VCaP (cell line): ENCODE measurements around the gene RUFY3.
"Not testable (repeated sequence)": the region's sequence is repeated elsewhere in the genome, so short reads cannot be mapped to it uniquely, and the experiment has no call there.

Experiments used
- H3K27ac ChIP-seq: fragments of 450-650 bp; 2 replicates; pipeline ENCODE4 v1.5.1; 2017
- TF ChIP-seq, protein P1 (sequence below): fragments of 450-650 bp; conservative IDR thresholded peaks from 2 replicates; pipeline ENCODE4 v1.5.1; 2017; ENCODE audit warnings: mild to moderate bottlenecking, moderate library complexity

The RUFY3 gene

DNA sequence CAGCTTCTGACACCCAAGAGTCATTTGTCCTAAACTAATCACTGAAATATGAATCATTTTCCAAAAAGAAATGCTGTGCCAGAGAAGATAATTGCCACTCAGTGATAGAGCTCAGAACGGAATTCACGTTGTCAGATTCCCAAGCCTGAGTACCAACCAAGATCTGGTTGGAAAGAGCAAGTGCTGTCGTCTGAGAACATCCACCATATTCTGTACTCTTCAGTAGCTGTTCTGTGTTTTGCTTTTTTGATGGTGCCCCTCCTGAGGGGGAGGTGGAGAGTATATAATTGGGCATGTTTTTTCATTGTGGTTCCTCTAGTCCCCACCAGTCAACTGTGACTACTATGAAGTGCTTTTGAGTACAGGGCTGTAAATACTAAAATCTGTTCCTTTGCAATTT lies 13.2 kb downstream of the RUFY3 start:
- TF ChIP-seq, protein P1, sequence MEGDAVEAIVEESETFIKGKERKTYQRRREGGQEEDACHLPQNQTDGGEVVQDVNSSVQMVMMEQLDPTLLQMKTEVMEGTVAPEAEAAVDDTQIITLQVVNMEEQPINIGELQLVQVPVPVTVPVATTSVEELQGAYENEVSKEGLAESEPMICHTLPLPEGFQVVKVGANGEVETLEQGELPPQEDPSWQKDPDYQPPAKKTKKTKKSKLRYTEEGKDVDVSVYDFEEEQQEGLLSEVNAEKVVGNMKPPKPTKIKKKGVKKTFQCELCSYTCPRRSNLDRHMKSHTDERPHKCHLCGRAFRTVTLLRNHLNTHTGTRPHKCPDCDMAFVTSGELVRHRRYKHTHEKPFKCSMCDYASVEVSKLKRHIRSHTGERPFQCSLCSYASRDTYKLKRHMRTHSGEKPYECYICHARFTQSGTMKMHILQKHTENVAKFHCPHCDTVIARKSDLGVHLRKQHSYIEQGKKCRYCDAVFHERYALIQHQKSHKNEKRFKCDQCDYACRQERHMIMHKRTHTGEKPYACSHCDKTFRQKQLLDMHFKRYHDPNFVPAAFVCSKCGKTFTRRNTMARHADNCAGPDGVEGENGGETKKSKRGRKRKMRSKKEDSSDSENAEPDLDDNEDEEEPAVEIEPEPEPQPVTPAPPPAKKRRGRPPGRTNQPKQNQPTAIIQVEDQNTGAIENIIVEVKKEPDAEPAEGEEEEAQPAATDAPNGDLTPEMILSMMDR: no peak
- peak overlapping the region; percentile 80 for H3K27ac ChIP-seq

DNA sequence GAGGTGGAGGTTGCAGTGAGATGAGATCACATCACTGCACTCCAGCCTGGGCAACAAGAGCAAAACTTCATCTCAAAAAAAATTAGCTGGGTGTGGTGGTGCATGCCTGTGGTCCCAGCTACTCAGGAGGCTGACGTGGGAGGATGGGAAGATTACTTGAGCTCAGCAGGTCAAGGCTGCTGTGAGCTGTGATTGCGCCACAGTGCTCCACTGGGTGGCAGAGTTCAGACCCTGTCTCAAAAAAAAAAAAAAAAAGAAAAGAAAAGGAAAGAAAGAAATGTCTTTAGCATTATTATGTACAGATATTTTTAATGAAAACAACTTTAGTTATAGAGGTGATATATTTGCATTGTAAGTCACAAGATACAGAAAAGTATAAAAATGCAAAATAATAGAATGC lies 14.2 kb downstream of the RUFY3 start:
- not testable (repeated sequence) for H3K27ac ChIP-seq
- TF ChIP-seq, protein P1: peak; percentile 89

DNA sequence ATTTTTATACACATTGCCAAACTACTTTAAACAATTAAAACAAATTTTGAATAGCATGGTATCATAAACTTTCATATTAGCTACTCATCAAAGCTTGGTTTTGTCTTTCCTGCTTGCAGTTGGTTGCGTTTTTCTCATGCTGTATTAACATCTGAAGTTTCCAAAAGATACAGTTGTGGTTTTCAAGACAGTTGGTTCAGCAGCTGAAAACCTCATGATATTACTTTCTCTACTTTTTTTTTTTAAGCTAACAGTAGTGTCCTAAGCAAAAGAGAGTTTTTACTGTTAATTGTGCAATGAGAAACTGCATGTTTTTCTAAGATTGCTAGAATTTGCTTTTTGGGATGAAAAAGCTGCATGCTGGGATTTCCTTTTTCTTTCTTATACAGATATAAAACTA lies 15.2 kb downstream of the RUFY3 start:
- H3K27ac ChIP-seq: no peak overlapping the region
- TF ChIP-seq, protein P1: no peak

DNA sequence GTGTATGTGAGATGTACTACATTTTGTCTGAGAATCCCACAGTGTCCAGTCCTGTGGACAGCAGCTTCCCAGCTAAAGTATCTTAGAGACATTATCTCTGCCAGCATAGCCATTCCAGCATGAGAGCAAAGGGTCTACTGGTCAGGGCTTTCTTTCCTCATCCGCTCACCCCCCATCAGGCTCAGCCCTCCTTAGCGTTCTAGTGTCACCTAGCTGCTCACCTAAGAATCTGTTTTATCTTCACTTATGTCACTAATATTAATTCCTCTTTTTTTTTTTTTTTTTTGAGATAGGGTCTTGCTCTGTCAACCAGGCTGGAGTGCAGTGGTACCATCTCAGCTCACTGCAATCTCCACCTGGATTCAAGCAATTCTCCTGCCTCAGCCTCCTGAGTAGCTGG lies 15.6 kb downstream of the RUFY3 start:
- no peak overlapping the region for H3K27ac ChIP-seq
- TF ChIP-seq, protein P1: no peak

DNA sequence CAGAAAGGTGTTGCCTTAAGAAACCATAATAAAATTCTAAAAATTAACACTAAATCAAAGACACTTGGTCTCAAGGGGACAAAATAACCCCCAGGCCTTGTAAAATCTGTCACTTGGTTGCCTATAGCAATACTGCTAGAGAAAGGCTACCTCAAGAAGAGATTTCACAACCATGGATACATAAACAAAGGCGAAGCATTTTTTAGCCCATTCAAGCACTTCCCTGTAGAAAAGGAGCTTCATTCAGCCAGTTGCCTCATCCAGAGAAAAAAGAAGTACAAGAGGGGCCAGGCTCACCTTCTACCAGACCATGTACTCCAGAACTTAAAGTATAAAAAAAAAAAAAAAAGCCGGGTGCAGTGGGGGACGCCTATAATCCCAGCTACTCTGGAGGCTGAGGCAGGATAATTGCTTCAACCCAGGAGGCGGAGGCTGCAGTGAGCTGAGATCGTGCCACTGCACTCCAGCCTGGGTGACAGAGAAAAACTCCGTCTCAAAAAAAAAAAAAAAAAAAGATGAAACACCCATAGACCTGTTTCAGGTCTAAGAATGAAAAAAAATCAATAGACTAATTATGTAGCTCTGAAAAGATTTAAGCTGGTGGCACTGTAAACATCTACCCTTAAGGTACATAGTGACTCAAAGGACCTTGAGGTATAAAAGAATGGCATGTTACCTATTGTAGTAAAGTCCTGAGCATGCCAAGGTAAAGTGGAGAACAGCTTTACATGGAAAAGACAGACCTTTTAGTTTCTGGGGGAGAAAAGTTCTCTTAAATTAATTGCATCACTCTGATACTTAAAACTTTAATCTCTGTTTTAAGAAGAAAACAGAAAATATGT lies 18.0 kb downstream of the RUFY3 start:
- TF ChIP-seq, protein P1: no peak
- no peak overlapping the region for H3K27ac ChIP-seq

DNA sequence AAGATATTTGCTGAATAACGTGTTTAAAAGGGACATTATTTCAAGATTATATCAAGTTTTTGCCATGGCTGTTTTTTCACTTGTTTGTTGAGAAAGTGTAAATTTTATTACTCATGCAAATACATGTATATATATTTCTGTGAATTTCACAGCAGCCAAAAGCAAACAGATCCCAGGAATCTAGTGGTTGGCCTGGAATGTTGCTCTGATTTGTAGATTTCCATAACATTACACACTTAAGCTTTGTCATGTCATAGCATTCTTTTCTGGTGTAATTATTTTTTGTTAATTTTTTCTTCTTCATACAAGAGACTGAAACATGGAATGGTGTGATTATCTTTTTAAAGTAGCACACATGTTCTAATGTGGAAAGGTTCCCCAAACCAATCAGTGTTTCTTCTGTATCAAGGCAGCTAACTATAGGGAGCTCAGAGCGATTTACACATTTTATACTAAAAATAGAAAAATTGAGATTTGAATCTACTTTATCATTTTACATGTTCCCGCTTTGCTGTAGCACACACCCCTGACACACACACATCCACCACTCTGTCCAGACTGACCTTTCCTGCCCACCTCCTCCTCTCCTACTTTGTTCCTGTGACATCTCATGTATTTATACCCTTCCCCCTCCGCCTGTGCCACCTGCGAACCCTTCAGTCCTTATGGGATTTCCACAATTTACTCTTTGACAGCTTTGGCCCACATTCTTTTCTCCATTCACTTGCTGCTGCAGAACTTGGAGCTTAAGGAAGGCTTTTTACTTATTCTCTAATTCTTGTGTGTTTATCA lies 20.3 kb downstream of the RUFY3 start:
- TF ChIP-seq, protein P1: no peak

DNA sequence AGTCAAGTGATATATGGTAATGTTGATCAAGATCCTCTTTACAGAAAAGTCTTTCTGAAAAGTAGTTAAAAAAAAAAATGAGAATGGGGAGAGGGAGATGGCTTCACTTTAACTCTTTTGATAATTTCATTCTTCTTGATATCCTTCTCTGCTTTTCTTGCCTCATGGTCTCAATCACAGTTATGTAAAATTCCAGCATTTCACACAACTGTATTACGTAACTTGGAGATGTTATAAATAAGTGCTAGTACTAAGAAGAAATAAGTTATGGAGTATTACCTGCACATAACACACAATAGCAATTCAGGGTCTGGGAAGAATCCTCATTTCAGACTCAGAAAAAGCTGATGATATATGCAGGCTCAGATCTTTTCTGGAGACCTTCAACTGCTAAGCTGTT lies 22.0 kb downstream of the RUFY3 start:
- no peak overlapping the region for H3K27ac ChIP-seq
- TF ChIP-seq, protein P1: no peak

More for the DNA sequence above, 20.3 kb downstream of the RUFY3 start:
- H3K27ac ChIP-seq: no peak overlapping the region
